Measurements from ENCODE around the gene MKRN2OS. TPM values are rescaled to one million over a fixed set of nuclear protein-coding genes. Genes with fewer than 3 reads are reported as not detected.

The MKRN2OS gene
- total RNA-seq, 2 donors from 2014 or later = not detected

DNA sequence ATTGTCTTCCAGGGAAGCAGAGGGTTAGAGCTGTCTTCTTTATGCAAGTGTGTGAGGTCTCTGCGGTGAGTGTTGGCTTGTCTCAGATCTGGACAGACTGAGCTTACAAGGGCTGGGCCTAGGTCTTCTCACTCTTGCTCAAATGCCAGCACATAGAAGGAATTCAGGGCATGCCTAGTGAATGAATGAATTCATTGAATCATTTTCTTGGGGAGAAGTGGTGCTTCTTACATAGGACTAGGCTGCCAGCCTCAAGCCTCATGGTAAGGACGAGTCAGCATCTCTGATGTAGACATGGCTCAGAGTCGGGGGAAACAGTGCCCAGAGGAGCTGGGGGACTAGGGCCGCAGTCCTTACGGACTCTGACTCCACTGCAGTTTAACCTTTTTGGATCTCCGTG is 28.8 kb upstream of the MKRN2OS start:
- ATAC-seq (no peak), DNase-seq (ENCODE audit: low spot score in 2 of 2) (no peak)
- Mint-ChIP-seq H3K9me3 (peaks cover 0 to 7% of the 10 kb centered on the region in 2 donors), H3K36me3 (peaks cover 37 to 74% of the 10 kb centered on the region in 2 donors), H3K27ac (peak overlapping the region in 1 of 2 donors; percentile 27)

DNA sequence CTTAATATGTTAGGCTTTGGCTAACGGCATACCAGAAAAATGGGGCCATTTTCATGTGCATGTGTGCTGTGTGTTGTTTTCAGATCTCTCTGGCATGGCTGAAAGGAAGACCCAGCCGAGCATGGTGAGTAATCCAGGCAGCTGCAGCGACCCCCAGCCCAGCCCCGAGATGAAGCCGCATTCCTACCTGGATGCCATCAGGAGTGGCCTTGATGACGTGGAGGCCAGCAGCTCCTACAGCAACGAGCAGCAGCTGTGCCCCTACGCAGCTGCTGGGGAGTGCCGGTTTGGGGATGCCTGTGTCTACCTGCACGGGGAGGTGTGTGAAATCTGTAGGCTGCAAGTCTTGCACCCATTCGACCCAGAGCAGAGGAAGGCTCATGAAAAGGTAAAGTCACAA is 26.7 kb upstream of the MKRN2OS start:
- Mint-ChIP-seq H3K36me3 (peaks cover 29 to 61% of the 10 kb centered on the region in 2 donors), H3K9me3 (peaks cover 1 to 7% of the 10 kb centered on the region in 2 donors), H3K27ac (no peak overlapping the region)
- DNase-seq (ENCODE audit: low spot score in 2 of 2) (no peak), ATAC-seq (no peak)

DNA sequence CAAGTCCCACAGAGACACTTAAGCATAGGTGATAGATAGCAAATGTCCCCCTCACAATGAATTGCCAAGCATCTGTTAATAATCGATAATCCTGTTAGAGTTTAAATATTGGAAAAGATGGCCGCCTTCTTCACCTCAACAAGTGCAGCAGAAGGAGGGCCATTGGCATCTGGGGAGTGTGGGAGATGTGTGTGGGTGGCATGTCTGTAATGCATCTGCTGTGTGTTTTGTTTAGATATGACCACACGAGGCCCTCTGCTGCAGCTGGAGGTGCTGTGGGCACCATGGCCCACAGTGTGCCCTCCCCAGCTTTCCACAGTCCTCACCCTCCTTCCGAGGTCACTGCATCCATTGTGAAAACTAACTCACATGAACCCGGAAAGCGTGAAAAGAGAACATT is 24.5 kb upstream of the MKRN2OS start:
- peaks cover 23 to 63% of the 10 kb centered on the region in 2 donors for H3K36me3 Mint-ChIP-seq
- peaks cover 7 to 12% of the 10 kb centered on the region in 2 donors for H3K9me3 Mint-ChIP-seq
- no peak for ATAC-seq
- DNase-seq (ENCODE audit: low spot score in 2 of 2) = no peak
- peak overlapping the region in 1 of 2 donors; percentile 73 for H3K27ac Mint-ChIP-seq

DNA sequence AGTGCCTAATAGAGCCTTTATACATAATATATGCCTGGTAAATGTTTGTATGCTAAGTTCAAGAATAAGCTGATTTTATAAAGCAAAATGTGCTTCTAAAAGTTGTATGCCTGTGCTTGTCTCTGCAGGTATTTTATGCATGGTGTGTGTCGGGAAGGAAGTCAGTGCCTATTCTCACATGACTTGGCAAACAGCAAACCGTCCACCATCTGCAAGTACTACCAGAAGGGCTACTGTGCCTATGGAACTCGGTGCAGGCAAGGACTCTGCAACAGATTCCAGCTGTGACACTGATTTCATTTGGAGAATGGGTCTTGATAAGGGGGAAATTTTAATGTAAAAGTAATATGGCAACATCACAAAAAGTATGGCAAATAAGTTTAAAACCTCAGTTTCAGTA is 23.4 kb upstream of the MKRN2OS start:
- H3K27ac Mint-ChIP-seq = no peak overlapping the region
- no peak for ATAC-seq
- H3K36me3 Mint-ChIP-seq = peaks cover 23 to 58% of the 10 kb centered on the region in 2 donors
- peaks cover 7 to 15% of the 10 kb centered on the region in 2 donors for H3K9me3 Mint-ChIP-seq
- no peak for DNase-seq (ENCODE audit: low spot score in 2 of 2)

DNA sequence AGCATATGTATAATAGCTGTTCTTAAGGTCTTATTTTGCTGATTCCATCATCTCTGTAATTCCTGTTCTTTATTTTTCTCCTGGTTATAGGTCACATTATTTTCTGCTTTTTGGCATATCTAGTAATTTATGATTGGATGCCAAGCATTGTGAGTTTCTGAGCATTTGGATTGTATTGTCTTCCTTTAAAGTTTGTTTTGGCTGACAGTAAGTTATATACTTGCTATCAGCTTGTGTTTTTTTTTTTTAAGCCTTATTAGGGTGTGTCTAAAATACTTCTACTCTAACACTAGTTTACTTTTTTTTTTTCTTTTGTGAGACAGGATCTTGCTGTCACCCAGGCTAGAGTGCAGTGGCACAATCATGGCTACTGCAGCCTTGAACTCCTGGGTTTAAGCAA is 21.7 kb upstream of the MKRN2OS start:
- DNase-seq (ENCODE audit: low spot score in 2 of 2) (no peak), ATAC-seq (no peak)
- Mint-ChIP-seq H3K36me3 (peaks cover 20 to 45% of the 10 kb centered on the region in 2 donors), H3K9me3 (peaks cover 7 to 15% of the 10 kb centered on the region in 2 donors), H3K27ac (no peak overlapping the region)

DNA sequence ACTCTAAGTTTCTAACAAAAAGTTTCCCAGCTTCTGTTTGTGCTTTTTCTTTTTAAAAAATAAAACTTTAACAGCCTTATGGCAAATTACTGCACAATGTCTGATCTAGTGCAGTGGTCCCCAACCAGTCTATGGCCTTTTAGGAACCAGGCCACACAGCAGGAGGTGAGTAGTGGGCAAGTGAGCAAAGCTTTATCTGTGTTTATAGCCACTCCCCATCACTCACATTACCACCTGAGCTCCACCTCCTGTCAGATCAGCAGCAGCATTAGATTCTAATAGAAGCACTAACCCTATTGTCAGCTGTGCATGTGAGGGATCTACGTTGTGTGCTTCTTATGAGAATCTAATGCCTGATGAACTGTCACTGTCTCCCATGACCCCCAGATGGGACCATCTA is 17.2 kb upstream of the MKRN2OS start:
- DNase-seq (ENCODE audit: low spot score in 2 of 2) (no peak), ATAC-seq (no peak)
- peaks cover 22 to 29% of the 10 kb centered on the region in 2 donors for H3K36me3 Mint-ChIP-seq
- H3K27ac Mint-ChIP-seq = peak overlapping the region in 1 of 2 donors; percentile 7
- peaks cover 7 to 15% of the 10 kb centered on the region in 2 donors for H3K9me3 Mint-ChIP-seq

DNA sequence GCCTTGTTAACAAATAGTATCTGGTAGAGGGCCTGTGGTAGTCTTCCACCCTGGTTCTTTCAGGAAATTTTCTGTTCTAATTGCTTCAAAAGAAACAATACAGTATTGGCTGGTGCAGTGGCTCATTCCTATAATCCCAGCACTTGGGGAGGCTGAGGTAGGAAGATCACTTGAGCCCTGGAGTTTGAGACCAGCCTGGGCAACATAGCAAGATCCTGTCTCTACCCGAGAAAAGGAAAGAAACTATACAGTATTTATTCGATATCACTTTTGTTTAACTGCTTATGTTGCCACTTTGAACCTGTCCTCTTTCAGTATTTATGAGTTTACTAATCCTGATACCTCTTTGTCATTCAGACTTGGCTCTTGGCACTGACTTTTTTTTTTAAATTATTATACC is 16.1 kb upstream of the MKRN2OS start:
- DNase-seq (ENCODE audit: low spot score in 2 of 2) = no peak
- ATAC-seq = no peak
- Mint-ChIP-seq H3K36me3 (peaks cover 20% of the 10 kb centered on the region in 2 donors), H3K9me3 (peaks cover 4 to 11% of the 10 kb centered on the region in 2 donors), H3K27ac (no peak overlapping the region)

DNA sequence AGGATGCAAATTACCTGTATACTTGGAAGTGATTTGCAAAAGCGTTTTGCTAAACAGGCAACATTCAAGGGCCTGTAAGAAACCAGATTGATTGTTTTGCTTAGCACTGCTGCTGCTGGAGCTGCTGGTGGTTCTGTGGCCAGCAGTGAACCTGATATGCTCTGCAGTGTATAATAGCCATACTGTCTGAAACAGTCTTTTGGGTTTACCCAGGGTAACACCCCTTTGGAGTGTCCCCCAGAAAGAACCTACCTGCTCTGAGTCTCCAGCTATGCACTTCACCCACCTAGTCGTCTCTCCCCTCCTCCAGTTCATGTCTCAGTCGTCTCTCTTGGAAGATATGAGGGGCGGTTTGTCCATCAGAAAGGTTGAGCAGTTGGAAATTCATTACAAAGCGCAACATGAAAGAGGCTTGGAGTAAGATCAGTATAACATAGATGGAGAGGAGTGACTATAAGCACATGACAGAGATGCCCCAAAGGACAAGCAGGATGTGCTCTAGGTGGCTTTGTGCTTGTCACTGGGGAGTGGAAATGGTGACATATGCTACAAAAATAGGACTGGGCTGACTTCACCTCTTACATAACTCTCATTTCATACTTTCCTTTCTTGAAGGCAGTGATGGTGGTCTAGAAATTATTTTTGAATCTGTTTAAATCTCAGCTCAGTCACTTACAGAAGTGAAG is 15.3 kb upstream of the MKRN2OS start:
- H3K27ac Mint-ChIP-seq = peak overlapping the region in 1 of 2 donors; percentile 48
- peaks cover 0 to 7% of the 10 kb centered on the region in 2 donors for H3K9me3 Mint-ChIP-seq
- peaks cover 13 to 23% of the 10 kb centered on the region in 2 donors for H3K36me3 Mint-ChIP-seq
- peak; percentile 45 to 58 for ATAC-seq
- peak in 1 of 2 donors; percentile 10 for DNase-seq (ENCODE audit: low spot score in 2 of 2)

DNA sequence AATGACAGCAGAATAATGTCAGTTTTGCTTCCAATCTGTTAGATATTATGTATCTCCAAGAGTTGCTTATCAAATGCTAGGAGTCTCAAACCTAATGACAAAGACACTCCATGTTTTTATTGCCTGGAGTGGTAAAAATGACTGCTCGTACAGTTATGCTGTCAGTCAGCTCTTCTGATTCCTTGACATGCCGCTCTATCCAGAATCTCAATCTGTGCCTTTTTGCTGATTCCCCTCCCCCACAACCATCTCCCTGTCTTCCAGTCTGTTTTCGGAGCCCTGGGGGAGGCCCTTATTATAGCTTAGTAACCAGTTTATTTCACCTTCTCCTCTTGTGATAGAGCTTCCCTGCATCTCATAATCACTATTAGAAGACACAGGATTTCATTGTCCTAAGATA is 14.2 kb upstream of the MKRN2OS start:
- H3K27ac Mint-ChIP-seq = no peak overlapping the region
- no peaks in the 10 kb centered on the region for H3K9me3 Mint-ChIP-seq
- DNase-seq (ENCODE audit: low spot score in 2 of 2) = no peak
- ATAC-seq = no peak
- peaks cover 2 to 18% of the 10 kb centered on the region in 2 donors for H3K36me3 Mint-ChIP-seq

DNA sequence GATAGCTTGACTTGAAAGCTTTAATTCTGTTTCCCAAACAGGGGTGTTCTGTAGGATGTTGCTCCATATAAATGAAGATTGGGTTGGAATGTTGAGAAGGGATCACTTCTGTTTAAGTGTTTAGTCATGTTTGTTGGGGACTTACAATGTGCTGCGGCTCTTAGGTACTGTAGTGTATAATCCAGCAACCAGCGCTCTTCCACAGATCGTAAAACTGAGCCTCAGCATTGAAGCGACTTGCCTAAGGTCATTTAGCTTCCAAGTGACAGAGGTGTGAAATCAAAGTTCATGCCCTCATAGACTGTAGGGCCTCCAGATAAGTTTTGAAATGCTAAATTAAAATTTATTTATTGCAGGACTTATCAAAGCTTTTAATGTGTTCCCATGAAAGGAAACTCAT is 13.4 kb upstream of the MKRN2OS start:
- ATAC-seq (no peak), DNase-seq (ENCODE audit: low spot score in 2 of 2) (no peak)
- Mint-ChIP-seq H3K27ac (peak overlapping the region in 1 of 2 donors; percentile 88), H3K9me3 (no peaks in the 10 kb centered on the region), H3K36me3 (peaks cover 0 to 17% of the 10 kb centered on the region in 2 donors)

DNA sequence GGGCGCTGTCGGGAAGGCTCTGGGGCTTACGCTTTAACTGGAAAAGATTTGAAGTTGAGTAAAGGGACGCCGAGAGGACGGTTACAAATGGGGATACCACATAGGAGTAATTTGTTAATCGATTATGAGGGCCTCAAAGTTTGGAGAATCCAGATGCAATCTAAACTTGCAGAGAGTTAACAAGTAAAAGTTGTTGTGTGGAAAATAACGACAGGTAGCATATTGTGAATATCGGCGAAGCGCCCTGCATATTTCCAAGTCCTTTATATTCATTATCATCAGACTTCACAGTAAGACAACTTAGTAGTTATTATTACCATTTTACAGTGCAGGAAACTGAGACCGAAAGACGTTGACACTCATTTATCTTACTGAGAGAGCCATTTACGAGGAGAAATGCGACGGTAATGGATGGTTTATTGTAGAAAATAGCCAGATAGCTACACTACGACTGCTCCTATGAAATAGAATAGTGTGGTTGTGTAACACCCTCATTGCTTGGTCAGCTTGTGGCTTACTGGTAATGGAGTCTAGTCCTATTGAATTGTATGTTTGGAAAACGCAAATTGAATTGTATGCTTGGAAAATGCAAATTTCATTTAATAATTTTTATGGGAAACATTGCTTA is 12.3 kb upstream of the MKRN2OS start:
- no peaks in the 10 kb centered on the region for H3K9me3 Mint-ChIP-seq

DNA sequence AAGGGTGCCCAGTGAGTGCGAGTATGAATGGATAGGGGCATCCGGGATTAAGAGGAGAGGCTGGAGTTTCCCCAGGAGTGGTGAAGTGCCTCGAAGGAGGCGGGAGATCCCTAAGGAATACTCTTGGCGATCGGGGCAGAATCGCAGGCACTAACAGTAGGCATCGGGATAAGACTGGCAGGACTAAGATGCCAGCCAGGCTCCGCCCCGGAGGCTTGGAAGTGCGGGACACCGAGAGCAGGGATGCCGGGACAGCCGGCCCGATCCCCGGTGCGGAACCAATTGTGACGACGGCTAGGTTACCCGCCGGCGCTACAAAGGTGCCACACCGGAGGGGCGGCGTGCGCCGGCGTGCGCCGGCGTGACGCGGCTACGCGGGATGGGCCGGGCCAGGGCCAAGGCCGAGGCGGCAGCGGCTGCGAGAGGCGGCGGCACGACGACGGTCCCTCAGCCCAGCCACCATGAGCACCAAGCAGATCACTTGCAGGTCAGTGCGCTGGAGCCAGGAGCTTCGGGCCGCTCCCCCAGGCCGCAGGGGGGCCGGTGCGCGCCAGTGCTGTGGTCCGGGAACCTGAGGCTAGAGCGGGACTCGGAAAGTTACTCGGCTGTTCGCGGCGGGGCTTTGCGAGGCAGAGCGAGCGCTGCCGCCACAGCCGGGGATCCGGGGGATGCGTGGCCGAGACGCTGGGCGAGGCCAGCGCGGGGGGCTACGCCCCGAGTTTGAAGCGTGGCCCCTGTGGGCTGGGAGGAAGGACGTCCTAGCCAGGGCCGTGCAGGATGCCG is 11.6 kb upstream of the MKRN2OS start, which contains the start of gene MKRN2:
Gene MKRN2, plus strand, starts transcription at position 398 of the 783 bp plus-strand sequence. Its CDS starts 64 bp downstream, at position 462.
- H3K36me3 Mint-ChIP-seq = peaks cover 0 to 17% of the 10 kb centered on the region in 2 donors
- DNase-seq (ENCODE audit: low spot score in 2 of 2) (peak; percentile 85 to 89), ATAC-seq (peak; percentile 93 to 94)
- H3K9me3 Mint-ChIP-seq = no peaks in the 10 kb centered on the region
- peak within 1 kb of the TSS; percentile 88 to 97 for H3K27ac Mint-ChIP-seq

More for the DNA sequence above, 12.3 kb upstream of the MKRN2OS start:
- ATAC-seq (no peak), DNase-seq (ENCODE audit: low spot score in 2 of 2) (no peak)
- H3K27ac Mint-ChIP-seq = peak overlapping the region; percentile 88 to 97
- H3K36me3 Mint-ChIP-seq = peaks cover 0 to 17% of the 10 kb centered on the region in 2 donors

DNA sequence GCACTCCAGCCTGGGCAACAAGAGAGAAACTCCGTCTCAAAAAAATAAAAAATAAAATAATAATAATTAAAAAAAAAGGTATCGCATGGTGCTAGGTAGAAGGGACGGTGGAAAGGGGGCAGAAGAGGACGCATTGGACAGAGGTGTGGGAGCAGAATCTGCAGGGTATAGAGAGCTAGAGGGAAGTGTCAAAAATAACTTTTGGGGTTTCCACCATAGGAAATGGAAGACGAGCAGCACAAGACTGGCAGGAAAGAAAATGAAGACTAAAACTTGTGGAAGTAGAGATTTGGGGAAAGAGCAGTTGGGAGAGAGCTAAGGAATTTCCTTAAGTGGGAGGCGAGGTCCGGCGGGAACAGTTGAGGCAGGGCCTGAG is 11.0 kb upstream of the MKRN2OS start:
- no peak for ATAC-seq
- H3K36me3 Mint-ChIP-seq = peaks cover 0 to 17% of the 10 kb centered on the region in 2 donors
- H3K9me3 Mint-ChIP-seq = no peaks in the 10 kb centered on the region
- DNase-seq (ENCODE audit: low spot score in 2 of 2) = no peak
- peak overlapping the region; percentile 88 to 93 for H3K27ac Mint-ChIP-seq

DNA sequence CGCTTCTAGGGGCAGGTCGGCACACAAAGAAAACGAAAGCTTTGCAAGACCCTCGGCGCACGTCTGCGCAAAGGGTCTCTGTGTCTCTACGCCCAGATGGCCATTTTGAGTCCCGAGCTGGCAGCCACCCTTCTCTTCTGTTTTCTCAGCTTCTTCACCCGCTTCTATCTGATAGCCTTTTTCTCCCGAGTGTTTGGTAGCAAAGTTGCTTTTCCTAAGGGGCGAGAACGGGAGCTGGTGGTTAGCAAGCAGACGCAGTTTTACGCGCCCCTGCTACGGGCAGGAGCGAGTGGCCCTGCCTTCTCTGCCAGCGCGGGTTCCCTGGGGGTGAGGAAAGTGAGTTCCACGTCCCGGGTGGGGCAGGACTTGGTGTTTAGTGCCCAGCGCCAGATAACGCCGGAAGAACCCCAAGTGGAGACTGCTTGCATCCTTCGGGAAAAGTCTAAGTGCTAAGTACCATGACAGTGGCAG is 8.7 kb upstream of the MKRN2OS start:
- ATAC-seq = no peak
- no peaks in the 10 kb centered on the region for H3K9me3 Mint-ChIP-seq
- peak overlapping the region in 1 of 2 donors; percentile 14 for H3K27ac Mint-ChIP-seq
- peak in 1 of 2 donors; percentile 13 for DNase-seq (ENCODE audit: low spot score in 2 of 2)
- peaks cover 0 to 17% of the 10 kb centered on the region in 2 donors for H3K36me3 Mint-ChIP-seq

DNA sequence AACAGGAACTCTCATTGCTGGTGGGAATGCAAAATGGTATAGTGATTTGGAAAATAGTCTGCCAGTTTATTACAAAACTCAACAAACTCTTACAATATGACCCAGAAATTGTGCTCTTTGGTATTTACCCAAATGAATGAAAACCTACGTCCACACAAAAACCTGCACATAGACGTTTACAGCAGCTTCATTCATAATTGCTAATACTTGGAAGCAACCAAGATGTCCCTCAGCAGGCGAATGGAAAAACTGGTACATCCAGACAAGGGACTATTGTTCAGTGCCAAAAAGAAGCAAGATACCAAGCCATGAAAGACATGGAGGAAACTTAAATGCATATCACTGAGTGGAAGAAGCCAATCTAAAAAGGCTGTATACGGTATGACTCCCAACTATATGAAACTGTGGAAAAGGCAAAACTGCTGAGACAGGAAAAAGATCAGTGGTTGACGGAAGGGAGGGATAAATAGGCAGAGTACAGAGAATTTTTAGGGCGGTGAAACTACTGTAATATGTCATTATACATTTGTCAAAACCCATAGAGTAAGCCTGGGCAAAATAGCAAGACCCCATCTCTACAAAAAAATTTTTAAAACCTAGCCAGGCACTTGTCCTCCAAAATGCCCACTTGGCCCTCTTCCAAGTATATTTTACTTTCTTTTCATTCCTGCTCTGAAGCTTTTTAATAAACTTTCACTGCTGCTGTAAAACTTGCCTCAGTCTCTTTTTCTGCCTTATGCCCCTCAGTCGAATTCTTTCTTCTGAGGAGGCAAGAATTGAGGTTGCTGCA is 4.9 kb upstream of the MKRN2OS start:
- DNase-seq (ENCODE audit: low spot score in 2 of 2) (no peak), ATAC-seq (no peak)
- Mint-ChIP-seq H3K36me3 (no peaks in the 10 kb centered on the region), H3K27ac (no peak overlapping the region), H3K9me3 (no peaks in the 10 kb centered on the region)
